ENCODE measurements around the gene ITPK1.
A peak's percentile ranks its signal among the peaks of the same experiment; 100 is the strongest.

ITPK1 gene

DNA sequence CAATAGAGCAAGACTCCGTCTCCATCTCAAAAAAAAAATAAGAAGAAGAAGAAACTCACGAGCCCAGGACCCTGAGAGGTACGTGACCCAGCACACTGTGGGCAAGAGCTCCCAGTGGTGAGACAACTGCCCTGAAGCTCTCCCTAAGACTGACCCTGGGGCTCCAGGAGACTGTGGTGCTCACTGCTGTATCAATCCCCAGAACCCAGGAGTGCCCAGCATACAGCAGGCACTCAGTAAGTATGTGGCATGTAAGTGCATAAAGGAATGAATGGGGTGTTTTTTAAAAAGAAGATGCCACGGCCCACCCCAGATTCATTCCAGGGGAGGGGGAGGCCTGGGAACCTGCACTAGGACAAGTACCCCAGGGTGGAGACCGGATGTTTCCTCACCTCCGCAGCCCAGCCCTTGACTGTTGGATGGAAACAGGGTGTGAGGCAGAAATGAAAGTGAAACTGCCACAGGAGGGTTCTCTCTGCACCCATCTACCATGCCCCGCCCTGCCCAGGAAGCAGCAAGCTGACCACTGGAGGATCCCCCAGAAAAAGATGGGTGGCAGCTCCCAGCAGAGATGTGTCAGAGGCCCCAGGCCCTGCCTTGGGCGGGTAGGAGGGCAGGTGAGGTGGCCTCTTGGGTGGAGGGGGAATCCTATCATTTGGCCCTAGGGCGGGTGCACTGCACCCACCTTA lies 12.2 kb downstream of the ITPK1 start:
- no peak for DNase-seq

- DNase-seq, result no peak
Measured at GRCh38 chr14:93102141-93102540, 13.6 kb downstream of the ITPK1 start.

DNA sequence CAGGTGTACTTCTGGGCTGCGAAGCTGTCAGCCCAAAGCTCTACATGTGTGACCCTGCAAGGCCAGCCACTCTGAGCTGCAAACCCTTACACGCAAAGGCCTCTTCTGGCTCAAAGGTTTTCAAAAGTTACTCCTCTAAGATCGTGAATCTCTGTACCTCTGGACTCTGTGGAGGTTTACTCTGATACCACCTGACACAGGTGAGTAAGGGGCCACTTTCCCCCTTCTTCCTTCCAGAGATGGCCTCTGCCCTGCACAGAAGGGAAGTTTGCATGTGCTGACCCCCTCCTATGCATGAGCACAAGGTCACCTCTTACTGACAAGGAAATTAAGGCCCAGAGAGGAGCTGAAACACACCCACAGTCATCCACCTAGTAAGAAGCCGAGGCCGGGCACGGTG lies 14.5 kb downstream of the ITPK1 start:
- no peak for DNase-seq

- no peak for DNase-seq
Measured at GRCh38 chr14:93100570-93100969, 15.2 kb downstream of the ITPK1 start.

- no peak for DNase-seq
Measured at GRCh38 chr14:93100100-93100499, 15.6 kb downstream of the ITPK1 start.

DNA sequence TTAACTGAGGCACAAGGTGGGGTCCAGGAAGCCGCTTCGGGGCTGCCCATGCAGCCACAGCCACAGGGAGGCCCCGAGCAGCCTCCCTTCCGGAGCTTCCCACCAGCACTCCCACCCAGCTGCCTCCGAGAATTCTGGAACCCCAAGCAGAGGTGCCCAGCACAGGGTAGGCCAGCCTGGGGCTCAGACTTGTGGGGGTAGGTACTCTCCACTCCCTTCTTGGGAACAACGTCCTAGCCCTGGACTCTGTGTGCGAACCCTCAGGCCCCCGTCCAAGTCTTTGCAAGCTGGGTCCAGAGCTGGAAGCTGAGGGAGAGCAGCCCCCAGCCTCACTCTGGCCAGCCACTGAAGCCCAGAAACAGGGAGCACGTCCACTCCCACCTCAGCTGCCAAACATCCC lies 16.1 kb downstream of the ITPK1 start:
- no peak for DNase-seq

GRCh38 chr14:93099196-93099595 lies 16.5 kb downstream of the ITPK1 start:
- DNase-seq, result no peak

- no peak for DNase-seq
Measured at GRCh38 chr14:93096691-93097322, 18.9 kb downstream of the ITPK1 start.

GRCh38 chr14:93095742-93096510 lies 19.8 kb downstream of the ITPK1 start:
- no peak for DNase-seq

- DNase-seq, result no peak
Measured at GRCh38 chr14:93094121-93094918, 21.4 kb downstream of the ITPK1 start.

DNA sequence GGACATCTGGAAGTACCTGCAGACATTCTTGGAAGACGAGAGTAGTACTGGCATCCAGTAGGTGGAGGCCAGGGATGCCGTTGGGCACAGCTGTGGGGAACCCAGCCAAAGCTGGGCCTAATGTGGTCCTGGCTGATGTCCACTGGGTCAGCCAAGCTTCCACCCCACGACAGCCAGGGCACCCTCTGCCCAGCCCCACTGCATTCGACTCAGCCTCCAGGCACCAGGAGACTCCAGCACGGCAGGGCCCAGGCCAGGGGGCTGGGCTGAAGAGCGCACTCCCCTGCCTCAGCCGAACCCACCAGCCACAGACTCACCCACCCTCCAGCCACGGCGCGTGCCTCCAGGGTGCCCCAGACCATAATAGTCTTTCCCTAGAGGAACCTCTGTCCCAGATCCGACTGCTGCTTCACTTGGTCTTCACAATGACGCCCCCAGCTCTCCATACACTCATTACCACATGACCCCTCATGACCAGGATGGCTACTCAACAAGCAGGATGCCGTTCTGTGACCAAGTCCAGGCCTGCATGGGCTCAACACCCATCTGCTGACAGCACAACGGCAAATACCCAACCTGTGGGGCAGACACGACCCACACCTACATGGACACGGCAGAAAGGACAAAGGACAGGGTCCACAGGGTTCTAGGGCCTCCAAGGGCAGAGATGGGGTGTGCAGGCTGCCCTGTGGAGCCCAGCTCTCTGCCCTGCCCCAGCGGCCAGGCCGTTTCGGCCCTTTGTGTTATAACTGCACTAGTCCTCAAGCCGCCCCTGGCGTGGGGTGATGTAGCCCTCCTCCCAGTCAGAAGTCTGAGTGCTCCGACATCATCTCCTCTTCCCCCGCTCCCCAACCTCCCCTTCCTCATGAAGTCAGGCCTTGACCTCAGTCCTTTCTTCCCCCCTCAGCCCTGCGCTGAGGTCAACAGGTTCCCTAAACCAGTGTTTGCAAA lies 22.8 kb downstream of the ITPK1 start:
- no peak for DNase-seq

DNA sequence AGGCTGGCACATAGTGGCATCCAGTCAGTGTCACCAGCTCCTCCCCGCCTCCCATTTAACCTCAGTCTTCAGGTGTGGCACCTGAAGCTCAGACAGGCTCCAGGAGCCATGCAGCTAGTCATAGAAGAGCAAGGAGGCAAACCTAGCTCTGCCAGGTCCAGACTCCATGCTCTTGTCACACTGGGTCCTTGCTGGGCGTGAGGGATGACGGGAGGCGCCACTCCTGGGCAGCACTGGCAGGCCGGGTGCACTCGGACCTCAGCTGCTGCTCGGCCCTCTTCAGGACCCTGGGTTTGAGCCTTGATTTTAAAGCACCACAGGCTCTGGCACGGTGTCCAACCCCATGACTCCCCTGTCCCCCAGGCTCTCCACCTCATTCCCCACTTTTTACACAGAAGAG lies 24.1 kb downstream of the ITPK1 start:
- no peak for DNase-seq

GRCh38 chr14:93090826-93091555 lies 24.7 kb downstream of the ITPK1 start:
- no peak for DNase-seq

DNA sequence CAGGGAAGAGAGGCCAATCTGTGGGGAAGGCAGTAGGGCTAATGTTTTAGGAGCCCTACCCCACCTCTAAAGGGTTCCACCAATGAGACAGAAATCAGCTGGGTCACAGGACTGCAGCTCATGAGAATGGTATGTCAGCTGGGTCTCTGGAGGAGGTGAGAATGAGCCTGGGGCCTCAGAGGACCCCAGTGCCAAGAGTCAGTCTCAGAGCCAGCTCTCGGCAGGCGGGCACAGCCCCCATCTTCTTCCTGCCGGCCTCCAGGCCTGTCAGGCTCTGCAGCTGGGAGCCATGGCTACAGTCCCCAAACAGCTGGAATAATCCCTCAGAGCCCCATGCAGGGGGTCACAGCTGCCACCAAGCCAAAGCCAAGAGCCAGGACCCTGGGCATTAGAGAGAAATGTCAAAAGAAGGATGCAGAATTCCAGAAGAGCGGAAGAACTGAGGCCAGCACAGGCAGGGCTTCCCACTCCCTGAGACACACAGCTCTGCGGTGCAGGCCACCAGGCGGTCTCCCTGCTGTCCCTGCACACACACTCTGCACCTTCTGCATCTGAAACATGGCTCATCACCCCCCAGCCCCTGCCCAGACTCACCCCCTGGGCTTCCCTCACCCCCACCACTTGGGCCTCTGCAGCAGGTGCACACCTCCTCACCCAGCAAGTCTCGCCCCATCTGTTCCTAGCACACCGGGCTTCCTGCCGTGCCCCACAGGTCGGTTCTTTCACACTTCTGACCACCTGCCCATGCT lies 26.0 kb downstream of the ITPK1 start:
- peak; percentile 51 for DNase-seq

GRCh38 chr14:93086441-93087055 lies 29.2 kb downstream of the ITPK1 start:
- DNase-seq, result no peak

DNA sequence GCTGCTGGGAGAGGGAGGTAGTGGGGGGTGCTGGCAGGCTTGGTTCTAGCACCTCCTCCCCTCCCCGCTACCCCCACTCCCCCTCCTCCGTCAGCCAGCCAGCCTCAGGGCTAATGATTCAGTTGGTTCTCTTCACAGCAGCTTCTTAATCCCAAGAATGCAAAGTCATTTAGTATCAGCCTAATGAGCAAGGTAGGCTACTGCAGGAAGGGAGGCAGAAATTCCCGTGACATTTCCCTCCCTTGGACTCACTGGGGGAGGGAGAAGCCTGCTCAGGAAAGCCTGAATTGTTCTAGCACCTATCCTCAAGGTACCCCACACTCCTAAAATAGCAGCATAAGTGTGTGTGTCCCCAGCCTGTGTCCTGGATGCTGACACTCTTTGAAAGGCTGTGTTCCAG lies 29.8 kb downstream of the ITPK1 start:
- DNase-seq, result no peak

DNA sequence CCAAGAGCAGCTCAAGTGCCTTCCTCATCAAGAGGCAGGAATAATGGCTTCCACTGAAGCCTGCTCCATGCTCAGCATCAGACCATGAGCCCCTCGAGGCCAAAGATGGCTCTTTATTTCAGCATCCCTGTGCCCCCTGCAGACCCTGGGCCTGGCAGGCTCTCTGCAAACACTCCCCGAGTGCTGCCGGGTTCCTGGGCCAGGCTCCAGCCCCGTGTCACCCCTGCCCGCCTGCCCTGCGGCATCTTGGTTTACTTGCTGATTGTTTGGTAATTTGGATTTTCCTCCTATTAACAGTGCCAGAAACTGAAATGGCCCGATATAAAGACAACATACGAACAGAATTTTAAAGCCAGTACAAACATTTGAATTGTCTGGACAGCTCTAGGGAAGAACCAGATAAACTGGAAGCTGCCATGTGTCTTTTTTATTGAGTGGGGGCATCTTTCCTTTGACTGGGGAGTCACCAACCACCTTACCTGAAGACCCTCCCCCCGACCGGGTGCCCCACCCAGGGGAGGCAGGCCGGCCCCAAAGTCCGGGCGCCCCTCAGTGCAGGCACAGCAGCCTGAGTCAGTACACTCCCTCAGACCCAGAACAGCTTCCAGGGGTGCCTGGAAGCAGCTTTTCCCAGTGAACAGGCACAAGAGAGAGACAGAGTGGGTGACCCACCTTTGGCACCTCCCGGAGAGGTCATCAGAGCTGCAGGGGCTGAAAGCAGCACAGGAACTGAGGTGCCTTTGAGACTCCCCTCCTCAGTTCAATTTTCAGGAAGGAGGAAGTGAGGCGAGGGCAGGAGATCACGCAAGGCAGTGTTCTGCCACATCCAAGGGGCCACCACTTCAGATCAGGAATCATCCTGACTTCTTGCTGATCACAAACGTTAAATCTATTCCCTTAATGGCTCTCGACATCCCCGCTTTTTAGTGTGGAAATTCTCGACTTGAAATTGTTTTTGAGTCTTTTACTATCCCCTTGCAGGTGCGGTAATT lies 30.6 kb downstream of the ITPK1 start:
- DNase-seq, result no peak

DNA sequence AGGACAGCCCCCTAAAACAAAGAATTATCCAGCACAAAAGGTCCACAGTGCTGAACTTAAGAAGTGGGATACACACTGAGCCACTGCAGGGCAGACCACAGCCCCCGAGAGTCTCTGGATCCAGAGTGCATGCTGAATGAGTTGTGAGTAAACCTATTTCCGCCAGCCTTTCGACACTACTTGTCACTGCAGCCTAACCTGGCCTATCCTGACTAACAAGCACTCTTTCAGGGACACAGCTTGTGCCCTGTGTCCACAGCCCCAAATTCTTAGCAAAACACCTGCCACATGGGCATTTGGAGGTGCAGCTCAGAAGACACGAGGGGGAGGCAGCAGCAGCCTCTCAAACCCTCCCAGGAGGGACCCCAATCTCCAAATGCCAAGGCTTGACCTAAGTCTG lies 31.3 kb downstream of the ITPK1 start:
- DNase-seq, result no peak

GRCh38 chr14:93083917-93084316 lies 31.8 kb downstream of the ITPK1 start:
- no peak for DNase-seq

Data from NCI-H510A (cell line).